ENCODE results near the gene ACTN1.

GRCh38 chr14:68853749-68854148 lies 125.4 kb downstream of the ACTN1 start:
- TF ChIP-seq CTCF (IDR thresholded peaks at IDR 0.05) (no peak), JUND (IDR thresholded peaks at IDR 0.05) (no peak), POLR2AphosphoS5 (IDR thresholded peaks at IDR 0.05; ENCODE audit: low read depth, low read length) (no peak), SMC3 (IDR thresholded peaks at IDR 0.05; ENCODE audit: low read depth, low read length) (no peak), NRF1 (IDR thresholded peaks at IDR 0.05; ENCODE audit: low read depth, low read length) (no peak), RAD21 (IDR thresholded peaks at IDR 0.05; ENCODE audit: low read length) (no peak), ZBTB33 (IDR thresholded peaks at IDR 0.05; ENCODE audit: borderline replicate concordance, low read depth) (no peak), USF1 (IDR thresholded peaks at IDR 0.05; ENCODE audit: borderline replicate concordance, low read depth) (no peak), REST (IDR thresholded peaks at IDR 0.05; ENCODE audit: low read depth, low read length) (no peak), MXI1 (IDR thresholded peaks at IDR 0.05; ENCODE audit: low read depth, low read length) (no peak), RXRA (IDR thresholded peaks at IDR 0.05; ENCODE audit: borderline replicate concordance, low read depth) (no peak), FOXJ3 (CRISPR knock-in tag; IDR thresholded peaks at IDR 0.05) (no peak)
